Measurements from ENCODE around the gene MEIOSIN. TPM values are rescaled to one million over a fixed set of nuclear protein-coding genes. Genes with fewer than 3 reads are reported as not detected.
A peak's percentile ranks its signal among the peaks of the same experiment; 100 is the strongest.

MEIOSIN gene
- total and polyA plus RNA-seq, 2 of the 13 experiments (the other 11 are each of a cell fraction or from before 2014, with no cell fraction given), result not detected

- no peak for TF ChIP-seq ZHX1 (CRISPR knock-in tag; IDR thresholded peaks at IDR 0.05; ENCODE audit: low read depth)
- TF ChIP-seq HOXA3 (CRISPR knock-in tag; IDR thresholded peaks at IDR 0.05), result peak; percentile 66
- TF ChIP-seq ZSCAN29 (CRISPR knock-in tag; conservative IDR thresholded peaks at IDR 0.05), result 0 out of 2 replicates have a peak, but pooled peaks have one; percentile 47
- TF ChIP-seq JUN (CRISPR knock-in tag; IDR thresholded peaks at IDR 0.05), result no peak
- TF ChIP-seq TFE3 (CRISPR knock-in tag; IDR thresholded peaks at IDR 0.05), result no peak
- no peak for TF ChIP-seq ZKSCAN1 (IDR thresholded peaks at IDR 0.05; ENCODE audit: low read length)
- peak; percentile 81 for TF ChIP-seq TFDP1 (CRISPR knock-in tag; IDR thresholded peaks at IDR 0.05; ENCODE audit: borderline replicate concordance)
- TF ChIP-seq ZBTB37 (CRISPR knock-in tag; IDR thresholded peaks at IDR 0.05), result no peak
- no peak for TF ChIP-seq GZF1 (CRISPR knock-in tag; IDR thresholded peaks at IDR 0.05)
- no peak for TF ChIP-seq KAT2B (IDR thresholded peaks at IDR 0.05; ENCODE audit: borderline replicate concordance, low read depth, low read length)
- TF ChIP-seq ZBED4 (CRISPR knock-in tag; IDR thresholded peaks at IDR 0.05; ENCODE audit: borderline replicate concordance), result no peak
- peak; percentile 32; the same call in 1 of the 2 replicates for TF ChIP-seq THRA (CRISPR knock-in tag; IDR thresholded peaks at IDR 0.05; ENCODE audit: borderline replicate concordance)
- TF ChIP-seq CREM (IDR thresholded peaks at IDR 0.05), result peak; percentile 97
- TF ChIP-seq CREM (CRISPR knock-in tag; IDR thresholded peaks at IDR 0.05), result no peak
- no peak for TF ChIP-seq ZNF572 (CRISPR knock-in tag; IDR thresholded peaks at IDR 0.05)
- 0 out of 2 replicates have a peak, but pooled peaks have one; percentile 11 for TF ChIP-seq RFX5 (IDR thresholded peaks at IDR 0.05; ENCODE audit: low read depth, low read length)
Measured at GRCh38 chr19:45730368-45731288, 2.6 kb upstream of the MEIOSIN start, which contains the start of gene FBXO46 (continued).

Measured in HepG2 (cell line).